RKO (cell line): ENCODE data around the gene FGFBP1.

Source experiments
- DNase-seq: peaks from one replicate; pipeline ENCODE4 v3.0.0-alpha.2; 2016; ENCODE audit warnings: low spot score

Gene FGFBP1

DNA sequence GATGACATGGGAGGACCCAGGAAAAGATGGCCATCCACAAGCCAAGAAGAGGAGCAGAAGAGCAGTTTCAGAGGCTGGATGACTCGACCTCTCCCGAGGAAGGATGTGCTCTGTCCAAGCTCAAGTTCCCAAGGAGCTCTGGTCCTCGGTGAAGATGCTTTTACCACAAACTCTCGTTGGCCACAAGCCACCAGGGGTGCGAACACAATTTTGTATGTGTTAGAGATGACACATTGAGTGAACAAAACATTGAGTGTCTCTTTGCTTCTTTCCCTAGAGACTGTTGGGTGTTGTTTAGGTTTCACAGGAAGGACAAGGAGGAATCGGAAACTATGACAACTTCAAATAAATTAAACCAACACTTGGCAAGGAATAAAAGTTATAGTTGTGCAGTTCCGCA lies 26.3 kb downstream of the FGFBP1 start:
- no peak for DNase-seq

DNA sequence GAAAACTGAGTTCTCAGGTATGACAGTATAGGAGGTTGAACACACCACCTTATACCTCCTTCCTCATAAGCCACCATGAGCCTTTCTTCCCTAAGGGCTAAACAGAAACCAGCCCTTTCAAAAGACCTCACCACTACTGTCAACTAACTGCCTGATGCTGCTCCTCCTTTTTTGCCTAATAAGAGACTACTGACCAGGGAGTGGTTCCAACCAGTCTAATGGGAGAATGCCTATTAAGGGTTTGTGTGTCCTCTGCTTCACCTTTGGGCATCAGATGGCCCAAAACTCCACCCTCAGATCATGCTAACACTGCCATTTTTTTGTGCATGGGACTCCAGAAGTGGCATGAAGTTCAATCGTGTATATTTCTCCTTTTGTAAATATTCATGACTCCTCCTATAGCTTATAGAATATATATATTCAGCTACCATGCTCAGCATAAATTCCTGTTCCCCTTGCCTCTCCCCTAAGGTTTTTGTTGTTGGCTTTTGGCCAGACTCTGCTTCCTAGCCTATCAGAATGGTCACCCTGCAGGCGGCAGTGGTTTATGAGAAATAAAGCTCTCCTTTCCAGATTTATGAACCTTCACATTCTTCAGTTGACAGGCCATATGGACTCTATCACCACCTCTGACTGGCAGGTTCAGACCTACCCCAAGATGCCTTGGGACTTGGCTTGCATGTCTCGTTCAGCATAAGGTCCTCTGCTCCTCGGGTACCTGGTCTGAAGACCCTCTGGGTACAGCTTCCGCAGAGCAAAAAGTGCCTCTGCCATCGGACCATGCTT lies 28.2 kb downstream of the FGFBP1 start:
- no peak for DNase-seq

GRCh38 chr4:15907430-15907829 lies 31.1 kb downstream of the FGFBP1 start:
- DNase-seq: no peak

- DNase-seq: no peak
Measured at GRCh38 chr4:15906020-15906443, 32.5 kb downstream of the FGFBP1 start.

- DNase-seq: no peak
Measured at GRCh38 chr4:15902746-15903145, 35.8 kb downstream of the FGFBP1 start.

- DNase-seq: no peak
Measured at GRCh38 chr4:15901998-15902397, 36.5 kb downstream of the FGFBP1 start.

DNA sequence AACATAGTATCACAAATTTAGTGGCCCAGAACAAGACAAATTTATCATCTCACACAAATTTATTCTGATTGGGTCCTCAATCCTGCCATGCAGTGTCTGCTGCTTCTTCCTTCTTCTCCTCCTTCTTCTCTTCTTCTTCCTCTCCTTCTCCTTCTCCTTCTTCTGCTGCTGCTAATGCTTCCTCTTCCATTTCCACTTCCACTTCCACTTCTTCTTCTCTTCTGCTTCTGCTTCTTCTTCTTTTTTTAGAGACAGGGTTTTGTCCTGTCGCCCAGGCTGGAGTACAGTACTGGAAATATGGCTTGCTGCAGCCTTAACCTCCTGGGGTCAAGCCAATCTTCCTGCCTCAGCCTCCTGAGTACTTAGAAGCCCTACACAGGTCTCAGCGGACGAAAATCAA lies 37.5 kb downstream of the FGFBP1 start:
- DNase-seq: no peak

GRCh38 chr4:15899511-15899910 lies 39.0 kb downstream of the FGFBP1 start:
- DNase-seq: no peak

- no peak for DNase-seq
Measured at GRCh38 chr4:15898902-15899301, 39.6 kb downstream of the FGFBP1 start.

DNA sequence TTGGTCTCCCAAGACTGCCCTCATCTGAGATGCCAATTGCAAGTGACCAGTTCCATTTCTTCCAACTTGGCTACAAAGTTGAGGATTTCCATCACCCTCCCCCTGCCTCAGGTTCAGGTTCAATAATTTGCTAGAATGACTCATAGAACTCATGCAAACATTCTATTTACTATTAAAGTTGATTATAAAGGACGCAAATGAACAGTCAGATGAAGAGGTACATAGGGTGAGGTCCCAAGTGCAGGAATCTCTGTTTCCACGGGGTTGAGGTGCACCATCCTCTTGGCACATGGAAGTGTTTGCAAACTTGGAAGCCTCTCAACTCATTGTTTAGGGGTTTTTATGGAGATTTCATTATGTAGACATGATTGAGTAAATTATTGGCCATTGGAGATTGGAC lies 41.0 kb downstream of the FGFBP1 start:
- no peak for DNase-seq

DNA sequence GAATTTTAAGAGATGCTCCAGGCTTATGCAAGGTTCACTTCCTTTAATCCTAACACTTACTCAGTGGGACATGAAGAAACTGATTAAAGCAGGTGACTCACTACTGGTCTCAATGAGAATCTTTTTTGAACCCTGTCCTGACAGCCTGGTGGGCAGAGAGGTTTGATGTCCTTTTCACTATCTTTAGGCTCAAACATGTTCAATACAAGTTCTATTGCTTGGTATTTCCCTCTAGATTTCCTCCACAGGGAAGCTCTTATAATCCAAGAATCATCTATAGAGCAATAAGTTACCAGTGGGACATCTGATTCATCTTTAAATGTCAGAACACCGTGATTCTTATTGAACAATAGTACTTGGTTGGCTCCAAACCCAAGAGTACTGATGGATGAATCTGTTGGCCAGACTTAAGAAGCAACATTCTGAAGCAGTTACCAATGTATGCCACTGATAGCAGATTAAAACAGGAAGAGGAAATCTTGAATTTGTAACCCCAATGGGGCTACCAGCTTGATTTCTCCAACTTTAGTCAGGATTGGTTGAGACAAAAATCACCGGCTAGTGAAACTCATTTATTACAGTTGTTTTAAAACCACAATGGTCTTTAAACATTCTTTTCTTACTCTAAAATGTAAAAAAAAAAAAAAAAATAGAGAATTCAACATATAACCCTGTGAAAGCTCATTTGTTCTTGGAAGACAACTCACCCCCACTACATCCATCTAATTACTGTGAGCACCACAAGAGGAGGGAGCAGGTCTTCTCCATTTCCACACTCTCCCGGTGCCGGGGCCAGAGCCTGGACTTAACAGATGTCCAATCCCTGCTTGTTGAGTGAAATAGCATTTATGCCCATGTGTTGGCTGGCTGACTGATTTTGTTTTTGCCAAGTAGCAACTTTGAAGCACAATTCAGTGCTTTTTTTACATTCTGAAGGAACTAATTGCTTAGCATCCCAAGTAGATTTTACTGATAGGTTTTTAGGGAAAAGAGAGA lies 43.3 kb downstream of the FGFBP1 start:
- DNase-seq: no peak

DNA sequence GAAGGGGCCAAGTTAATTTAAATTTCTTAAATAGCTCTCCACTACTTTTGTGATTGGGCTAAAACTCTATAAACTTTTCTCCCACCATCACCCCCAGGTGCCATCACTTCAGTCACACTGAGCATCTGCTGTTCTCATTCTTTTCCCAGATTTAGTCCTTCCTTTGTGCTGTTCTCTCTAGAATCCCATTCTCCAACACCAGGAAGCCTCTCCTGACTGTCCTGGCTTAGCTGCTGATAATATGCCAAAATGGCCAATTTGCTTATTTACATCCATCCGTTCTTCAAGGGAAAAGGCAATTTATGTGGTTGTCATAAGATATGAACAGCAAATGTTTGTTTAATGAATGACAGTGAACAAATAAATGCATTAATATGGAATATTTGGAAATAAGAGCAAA lies 44.1 kb downstream of the FGFBP1 start:
- no peak for DNase-seq

- peak; percentile 72 for DNase-seq
Measured at GRCh38 chr4:15893962-15894361, 44.6 kb downstream of the FGFBP1 start.

DNA sequence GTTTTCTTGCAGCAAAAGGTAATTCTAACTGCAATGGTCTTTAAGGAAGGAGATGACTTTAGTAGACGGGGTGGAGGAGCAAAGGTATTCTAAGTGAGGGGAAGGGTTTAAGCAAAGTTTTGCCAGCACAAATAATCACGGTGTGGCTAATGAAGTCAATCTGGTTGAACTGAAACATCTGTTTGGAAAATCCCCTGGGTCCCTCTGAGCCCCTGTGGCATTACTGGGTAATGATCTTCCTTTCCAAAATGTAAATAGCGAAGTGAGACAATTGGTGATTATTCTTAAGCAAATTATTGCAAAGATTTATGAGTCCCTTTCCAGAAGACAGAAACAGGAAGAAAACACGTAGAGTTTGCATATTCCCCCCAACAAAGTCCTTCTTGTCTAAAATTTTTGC lies 47.2 kb downstream of the FGFBP1 start:
- DNase-seq: no peak

DNA sequence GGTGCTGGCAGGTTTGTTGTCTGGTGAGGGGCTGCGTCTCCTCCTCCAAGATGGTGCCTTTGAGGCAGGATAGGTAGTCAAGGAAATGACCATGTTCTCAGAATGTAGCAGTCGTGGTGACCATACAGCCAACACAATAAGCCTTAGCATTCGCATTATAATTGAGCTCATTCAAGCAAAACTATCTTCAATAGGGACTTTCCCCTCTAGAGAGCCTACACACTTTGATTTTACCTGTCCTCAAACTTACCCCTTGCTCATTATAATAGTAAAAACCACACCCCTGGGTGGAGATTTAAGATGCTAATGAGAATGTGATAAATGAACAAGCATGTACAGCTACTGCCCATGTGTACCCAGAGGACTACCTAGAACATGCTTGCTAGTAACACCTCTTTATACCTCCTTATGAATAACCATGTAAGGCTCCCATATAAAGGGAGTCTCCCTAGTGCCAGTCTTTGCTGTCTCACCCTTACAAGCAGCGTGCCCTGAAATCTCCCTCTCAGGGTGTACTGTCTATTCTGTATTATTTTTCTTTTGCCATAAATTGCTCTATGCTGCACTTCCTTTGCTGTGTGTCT lies 48.2 kb downstream of the FGFBP1 start:
- no peak for DNase-seq

GRCh38 chr4:15888515-15888914 lies 50.0 kb downstream of the FGFBP1 start:
- DNase-seq: no peak
